GM18858 (cell line): ENCODE data around the gene AP3D1.

ENCODE experiments used
- ATAC-seq: cut with Tn5 transposase; IDR thresholded peaks from one replicate; pipeline ENCODE4 v1.9.1; 2021; ENCODE audit not compliant: unreplicated experiment

Gene AP3D1

GRCh38 chr19:2184422-2184975, 33.1 kb upstream of the AP3D1 start:
- ATAC-seq: no peak

GRCh38 chr19:2181633-2181997, 30.2 kb upstream of the AP3D1 start:
- ATAC-seq: no peak

GRCh38 chr19:2180881-2181632, 29.7 kb upstream of the AP3D1 start:
- ATAC-seq: no peak

GRCh38 chr19:2180114-2180513, 28.7 kb upstream of the AP3D1 start:
- ATAC-seq: no peak

GRCh38 chr19:2179095-2179494, 27.7 kb upstream of the AP3D1 start:
- ATAC-seq: no peak

- ATAC-seq: no peak
Measured at GRCh38 chr19:2176337-2176994, 25.1 kb upstream of the AP3D1 start.

GRCh38 chr19:2175742-2176141, 24.4 kb upstream of the AP3D1 start:
- no peak for ATAC-seq

- ATAC-seq: no peak
Measured at GRCh38 chr19:2173767-2174577, 22.6 kb upstream of the AP3D1 start.

- no peak for ATAC-seq
Measured at GRCh38 chr19:2173388-2173766, 22.0 kb upstream of the AP3D1 start.

GRCh38 chr19:2171349-2172145, 20.2 kb upstream of the AP3D1 start:
- ATAC-seq: peak; percentile 36

- ATAC-seq: no peak
Measured at GRCh38 chr19:2170987-2171348, 19.6 kb upstream of the AP3D1 start.

GRCh38 chr19:2170219-2170618, 18.9 kb upstream of the AP3D1 start:
- ATAC-seq: no peak

GRCh38 chr19:2168619-2169424, 17.5 kb upstream of the AP3D1 start:
- ATAC-seq: peak; percentile 35

GRCh38 chr19:2167896-2168618, 16.7 kb upstream of the AP3D1 start:
- ATAC-seq: no peak

GRCh38 chr19:2166741-2167738, 15.7 kb upstream of the AP3D1 start:
- ATAC-seq: no peak

- no peak for ATAC-seq
Measured at GRCh38 chr19:2164020-2164998, 12.9 kb upstream of the AP3D1 start.

GRCh38 chr19:2160379-2160778, 9.0 kb upstream of the AP3D1 start:
- no peak for ATAC-seq
